Effector memory CD4-positive, alpha-beta T cell (primary cell): ENCODE measurements around the gene SH3RF3.
"Not testable (repeated sequence)": the region's sequence is repeated elsewhere in the genome, so short reads cannot be mapped to it uniquely, and the experiment has no call there.

Source experiments
- DNase-seq, 3 donors: peaks; one replicate each; pipeline ENCODE4 v3.0.0-alpha.2; 2020
- H3K27ac ChIP-seq: 2 replicates; pipeline ENCODE4 v1.7.0; 2013; ENCODE audit warnings: mild to moderate bottlenecking, low read length, moderate library complexity; ENCODE audit not compliant: insufficient read depth, poor library complexity, severe bottlenecking
- H3K27me3 ChIP-seq: replicated peaks from 2 replicates; pipeline ENCODE4 v1.7.0; 2013; ENCODE audit warnings: mild to moderate bottlenecking, low read length; ENCODE audit not compliant: insufficient read depth, control insufficient read depth, poor library complexity, severe bottlenecking
- H3K36me3 ChIP-seq: 2 replicates; pipeline ENCODE4 v1.7.0; 2013; ENCODE audit warnings: mild to moderate bottlenecking, low read length, moderate library complexity; ENCODE audit not compliant: control insufficient read depth, insufficient read depth
- H3K4me1 ChIP-seq: 2 replicates; pipeline ENCODE4 v1.7.0; 2013; ENCODE audit warnings: low read length, mild to moderate bottlenecking; ENCODE audit not compliant: control insufficient read depth, insufficient read depth, poor library complexity, severe bottlenecking
- H3K4me3 ChIP-seq: 2 replicates; pipeline ENCODE4 v1.7.0; 2013; ENCODE audit warnings: low read length, low read depth, mild to moderate bottlenecking; ENCODE audit not compliant: insufficient read depth, poor library complexity, severe bottlenecking
- H3K9me3 ChIP-seq: 2 replicates; pipeline ENCODE4 v1.7.0; 2013; ENCODE audit warnings: mild to moderate bottlenecking, low read length, moderate library complexity; ENCODE audit not compliant: control insufficient read depth

The SH3RF3 gene

DNA sequence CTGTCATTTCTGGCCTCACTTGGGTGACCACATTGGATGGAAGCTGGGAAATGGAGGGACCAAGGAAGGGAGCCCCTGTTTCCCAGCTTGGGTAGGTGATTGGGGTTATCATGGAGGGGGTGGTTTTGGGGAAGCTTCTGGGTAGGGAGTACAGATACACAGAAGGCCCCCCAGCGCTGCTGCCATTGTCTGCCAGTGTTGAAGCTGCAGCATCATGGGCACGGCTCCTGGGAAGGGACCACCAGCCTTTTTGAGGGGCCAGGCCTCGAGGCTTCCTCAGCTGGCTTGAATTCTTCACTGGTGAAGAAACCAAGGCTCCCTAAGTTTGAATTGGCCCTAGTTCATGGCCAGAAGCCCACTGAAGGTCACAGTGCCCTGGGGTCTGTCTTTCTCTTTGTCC is 25.2 kb downstream of the SH3RF3 start:
- Histone ChIP-seq H3K27ac (no peak overlapping the region), H3K36me3 (no peaks in the 10 kb centered on the region), H3K27me3 (no peaks in the 10 kb centered on the region), H3K4me3 (no peak overlapping the region), H3K9me3 (no peaks in the 10 kb centered on the region), H3K4me1 (no peaks in the 10 kb centered on the region)
- DNase-seq: no peak

DNA sequence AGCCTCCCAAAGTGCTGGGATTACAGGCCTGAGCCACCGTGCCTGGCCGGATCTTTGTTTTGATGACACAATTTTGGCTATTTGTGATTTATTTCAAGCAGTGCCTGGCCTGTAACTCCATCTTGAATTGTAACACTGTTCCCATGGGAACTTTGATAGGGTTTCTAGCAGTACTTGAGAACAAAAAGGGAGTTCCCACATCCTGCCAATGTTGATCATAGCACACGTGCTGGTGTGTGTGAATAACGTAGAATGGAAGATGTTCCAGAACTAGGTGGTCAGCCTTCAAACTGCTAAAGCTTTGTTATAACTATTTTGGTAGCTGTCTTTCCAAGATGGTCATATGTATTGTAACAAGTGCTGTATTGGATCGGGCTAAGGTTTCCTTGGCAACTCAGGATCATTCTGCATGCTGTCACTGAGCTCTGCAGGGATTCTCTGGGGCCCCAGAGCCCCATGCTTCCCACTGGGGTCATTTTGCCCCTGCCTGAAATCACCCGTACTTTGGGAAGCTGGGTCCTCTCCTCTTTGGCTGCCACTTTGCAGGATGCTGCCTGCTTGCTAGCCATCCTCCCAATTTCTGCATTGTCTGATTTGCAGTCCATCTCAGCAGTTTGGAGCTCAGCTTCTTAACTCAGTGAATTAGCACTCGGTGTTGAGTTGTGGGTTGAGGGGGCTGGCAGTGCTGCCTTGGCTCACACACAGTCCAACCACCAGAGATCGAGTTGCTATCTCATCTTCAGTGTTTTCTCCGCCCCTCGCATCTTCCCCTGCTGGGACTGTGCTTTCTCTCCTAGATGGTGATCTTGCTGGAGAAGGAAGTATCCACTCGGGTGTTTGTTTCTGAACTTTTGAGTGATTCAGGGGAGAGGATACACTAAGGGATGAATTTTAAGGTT is 26.8 kb downstream of the SH3RF3 start:
- no peak overlapping the region for H3K27ac ChIP-seq
- no peaks in the 10 kb centered on the region for H3K27me3 ChIP-seq
- no peak overlapping the region for H3K4me3 ChIP-seq
- no peaks in the 10 kb centered on the region for H3K36me3 ChIP-seq
- H3K9me3 ChIP-seq: no peaks in the 10 kb centered on the region
- DNase-seq: no peak
- no peaks in the 10 kb centered on the region for H3K4me1 ChIP-seq

DNA sequence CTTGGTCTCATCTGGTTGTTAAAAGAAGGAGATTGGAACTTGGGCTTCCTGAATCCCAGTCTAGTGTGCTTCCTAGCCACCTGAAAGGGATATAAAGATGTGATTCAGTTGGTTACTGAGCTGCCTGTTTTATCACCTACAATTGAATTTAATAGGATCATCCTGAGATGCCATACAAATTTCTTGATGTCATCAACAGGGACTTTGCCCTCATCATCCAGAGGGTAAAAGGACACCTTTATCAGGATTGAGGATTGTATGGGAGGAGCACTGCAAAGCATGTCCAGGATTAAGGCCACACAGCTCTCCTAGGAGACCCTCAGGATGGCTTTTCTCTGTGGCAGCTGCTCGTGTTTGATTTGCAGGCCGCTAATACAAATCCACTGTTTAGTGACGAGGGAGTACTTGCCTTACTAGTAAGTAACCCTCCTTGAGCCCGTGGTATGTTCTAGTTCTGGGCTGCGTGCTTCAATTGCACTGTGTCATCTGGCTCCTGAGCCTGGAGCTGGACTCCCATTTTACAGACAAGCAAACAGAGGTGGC is 28.6 kb downstream of the SH3RF3 start:
- H3K27me3 ChIP-seq: no peaks in the 10 kb centered on the region
- no peaks in the 10 kb centered on the region for H3K36me3 ChIP-seq

DNA sequence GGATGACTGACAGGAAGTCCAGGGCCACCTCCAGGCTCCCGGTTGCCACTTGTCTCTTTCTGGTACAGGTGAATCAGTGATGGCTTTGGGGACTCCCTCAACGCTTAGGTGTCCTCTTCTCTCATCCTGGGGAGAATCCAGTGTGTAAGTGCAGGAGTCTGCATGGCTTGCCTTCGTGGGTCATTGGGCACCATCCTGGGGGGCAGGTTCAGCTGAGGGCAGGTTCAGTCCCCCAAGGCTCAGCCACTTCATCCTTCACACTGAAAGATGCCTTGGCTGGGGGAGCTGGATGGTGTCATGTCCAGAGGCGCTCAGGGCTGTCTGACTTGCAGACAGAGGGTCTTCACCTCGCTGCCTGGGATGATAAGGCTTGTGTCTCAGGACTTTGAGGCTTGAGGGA is 29.2 kb downstream of the SH3RF3 start:
- H3K27me3 ChIP-seq: no peaks in the 10 kb centered on the region
- H3K9me3 ChIP-seq: no peaks in the 10 kb centered on the region
- H3K4me3 ChIP-seq: no peak overlapping the region
- H3K36me3 ChIP-seq: no peaks in the 10 kb centered on the region
- DNase-seq: no peak
- no peaks in the 10 kb centered on the region for H3K4me1 ChIP-seq
- H3K27ac ChIP-seq: no peak overlapping the region

More for the DNA sequence above, 28.6 kb downstream of the SH3RF3 start:
- H3K27ac ChIP-seq: no peak overlapping the region
- DNase-seq: no peak
- H3K9me3 ChIP-seq: no peaks in the 10 kb centered on the region
- H3K4me3 ChIP-seq: no peak overlapping the region
- no peaks in the 10 kb centered on the region for H3K4me1 ChIP-seq

DNA sequence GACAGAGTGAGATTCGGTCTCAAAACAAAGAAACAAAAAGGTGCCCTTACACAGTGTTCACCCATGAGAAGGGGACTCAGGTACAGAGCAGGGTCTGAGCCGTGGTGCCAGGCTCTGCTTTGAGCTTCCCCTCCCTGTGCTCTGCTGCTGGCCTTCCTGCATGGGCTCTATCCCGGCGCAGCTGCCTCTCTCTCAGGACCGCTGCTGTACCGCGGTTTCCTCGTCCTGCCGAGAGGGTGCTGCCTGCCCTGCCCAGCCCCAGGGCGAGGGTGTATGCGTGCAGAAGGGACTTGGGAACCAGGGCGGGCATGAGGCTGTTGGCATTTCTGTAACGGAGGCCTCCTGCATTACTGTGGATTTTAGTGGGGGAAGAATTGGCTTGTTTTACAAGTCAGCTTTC is 30.1 kb downstream of the SH3RF3 start:
- H3K4me1 ChIP-seq: no peaks in the 10 kb centered on the region
- H3K9me3 ChIP-seq: no peaks in the 10 kb centered on the region
- DNase-seq: no peak
- no peak overlapping the region for H3K27ac ChIP-seq
- no peak overlapping the region for H3K4me3 ChIP-seq
- no peaks in the 10 kb centered on the region for H3K36me3 ChIP-seq
- H3K27me3 ChIP-seq: no peaks in the 10 kb centered on the region

DNA sequence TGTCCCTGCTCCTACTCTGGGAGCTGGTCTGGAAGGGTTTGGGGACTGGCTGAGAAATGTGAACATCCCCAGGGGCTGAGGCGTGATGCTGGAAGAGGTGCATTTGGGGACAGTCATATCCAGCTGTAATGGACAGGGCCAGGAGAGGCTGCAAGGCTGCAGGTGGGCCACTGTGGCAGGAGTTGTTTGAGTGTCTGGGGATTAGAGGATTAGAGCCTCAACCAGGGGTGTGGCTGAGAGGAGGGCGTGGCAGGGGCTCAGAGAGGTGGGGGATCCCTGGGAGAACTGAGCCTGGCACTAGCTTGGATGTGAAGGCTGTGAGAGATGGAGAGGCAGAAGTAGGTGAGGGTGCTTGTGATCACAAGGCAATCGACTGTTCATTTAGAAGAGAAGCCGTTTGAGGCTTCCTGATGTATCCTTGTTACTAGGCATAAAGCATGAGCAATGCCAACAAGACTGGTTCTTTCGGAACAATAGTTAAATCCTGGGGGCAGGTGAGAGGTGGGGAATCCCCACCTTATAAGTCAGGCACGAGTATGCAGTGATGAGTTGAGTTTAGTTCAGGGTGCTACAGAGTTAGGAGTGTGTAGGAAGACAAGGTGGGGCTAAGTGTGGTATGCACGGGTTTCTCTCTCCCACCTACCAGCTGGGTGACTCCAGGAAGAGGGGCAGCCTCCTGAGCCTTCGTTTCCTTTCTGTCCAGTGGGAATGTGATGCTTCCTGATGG is 31.9 kb downstream of the SH3RF3 start:
- H3K27me3 ChIP-seq: no peaks in the 10 kb centered on the region
- H3K27ac ChIP-seq: no peak overlapping the region
- no peak overlapping the region for H3K4me3 ChIP-seq
- no peaks in the 10 kb centered on the region for H3K9me3 ChIP-seq
- H3K36me3 ChIP-seq: no peaks in the 10 kb centered on the region
- H3K4me1 ChIP-seq: no peaks in the 10 kb centered on the region
- no peak for DNase-seq

DNA sequence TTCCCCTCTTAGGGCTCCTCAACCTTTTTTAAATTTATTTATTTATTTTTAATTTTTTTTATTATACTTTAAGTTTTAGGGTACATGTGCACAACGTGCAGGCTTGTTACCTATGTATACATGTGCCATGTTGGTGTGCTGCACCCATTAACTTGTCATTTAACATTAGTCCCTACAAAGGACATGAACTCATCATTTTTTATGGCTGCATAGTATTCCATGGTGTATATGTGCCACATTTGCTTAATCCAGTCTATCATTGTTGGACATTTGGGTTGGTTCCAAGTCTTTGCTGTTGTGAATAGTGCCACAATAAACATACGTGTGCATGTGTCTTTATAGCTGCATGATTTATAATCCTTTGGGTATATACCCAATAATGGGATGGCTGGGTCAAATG is 33.4 kb downstream of the SH3RF3 start:
- not testable (repeated sequence) for H3K4me1 ChIP-seq, DNase-seq, H3K27me3 ChIP-seq, H3K36me3 ChIP-seq, H3K9me3 ChIP-seq, H3K27ac ChIP-seq, H3K4me3 ChIP-seq

DNA sequence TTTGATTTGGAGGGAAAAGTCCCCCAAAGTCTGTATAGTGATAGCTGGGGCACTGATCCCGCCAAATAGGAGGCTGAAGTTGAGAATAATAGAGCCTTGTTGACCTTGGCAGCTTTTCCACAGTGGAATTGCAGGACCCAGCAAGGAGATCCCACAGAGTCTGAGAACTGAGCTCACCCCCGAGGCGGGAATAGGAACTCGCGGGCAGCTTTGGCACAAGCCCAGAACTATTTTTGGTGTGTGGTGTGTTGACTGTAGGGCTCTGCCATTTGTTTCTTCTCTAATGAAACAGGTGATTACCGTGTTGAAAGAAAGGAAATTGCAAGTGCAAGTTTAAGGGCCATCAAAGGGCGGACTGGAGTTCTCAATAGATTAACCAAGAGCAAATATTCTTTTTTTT is 34.0 kb downstream of the SH3RF3 start:
- no peaks in the 10 kb centered on the region for H3K27me3 ChIP-seq
- no peak for DNase-seq
- no peak overlapping the region for H3K4me3 ChIP-seq
- no peaks in the 10 kb centered on the region for H3K4me1 ChIP-seq
- H3K36me3 ChIP-seq: no peaks in the 10 kb centered on the region
- no peaks in the 10 kb centered on the region for H3K9me3 ChIP-seq
- H3K27ac ChIP-seq: no peak overlapping the region

DNA sequence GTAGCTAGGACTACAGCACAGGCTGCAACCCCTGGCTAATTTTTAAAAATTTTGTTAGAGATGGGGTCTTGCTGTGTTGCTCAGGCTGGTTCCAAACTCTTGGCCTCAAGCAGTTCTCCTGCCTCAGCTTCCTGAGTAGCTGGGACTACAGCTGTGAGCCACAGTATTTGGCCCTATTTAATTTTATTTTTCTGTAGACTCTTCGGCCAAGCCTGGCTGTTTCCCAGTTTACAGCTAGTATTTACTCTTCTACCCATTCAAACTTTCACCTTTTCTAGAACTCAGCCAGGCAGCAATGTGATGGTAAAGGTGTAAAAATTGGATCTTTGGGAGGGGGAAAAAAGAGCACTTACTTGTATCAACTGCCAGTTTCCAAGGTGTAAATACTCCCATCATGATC is 35.3 kb downstream of the SH3RF3 start:
- H3K9me3 ChIP-seq: no peaks in the 10 kb centered on the region
- no peak overlapping the region for H3K4me3 ChIP-seq
- no peak overlapping the region for H3K27ac ChIP-seq
- no peaks in the 10 kb centered on the region for H3K4me1 ChIP-seq
- H3K36me3 ChIP-seq: no peaks in the 10 kb centered on the region
- no peaks in the 10 kb centered on the region for H3K27me3 ChIP-seq
- DNase-seq: no peak

DNA sequence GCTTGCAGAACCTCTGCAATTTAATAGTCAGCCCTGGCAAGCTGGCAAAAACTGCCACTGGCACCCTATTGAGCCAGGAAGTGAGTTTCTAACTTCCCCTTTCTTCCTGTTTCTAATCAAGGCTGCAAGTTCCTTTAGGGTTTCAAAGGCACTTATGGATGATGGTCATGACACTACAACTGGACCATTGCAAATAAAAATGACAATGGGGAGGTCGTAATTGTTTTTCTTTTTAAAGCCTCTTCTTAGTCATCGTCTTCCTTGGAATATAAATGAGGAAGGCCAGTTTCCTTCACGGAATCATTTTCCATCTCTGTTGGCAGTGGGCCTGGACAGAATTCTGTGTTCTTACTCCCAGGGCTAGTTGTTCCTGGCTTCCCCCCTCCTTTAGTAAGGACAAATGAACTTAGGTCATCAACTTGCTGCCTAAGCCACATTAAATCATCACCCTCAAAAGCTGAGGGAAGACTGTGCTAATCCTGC is 35.8 kb downstream of the SH3RF3 start:
- no peaks in the 10 kb centered on the region for H3K4me1 ChIP-seq
- no peak for DNase-seq

More for the DNA sequence above, 35.8 kb downstream of the SH3RF3 start:
- Histone ChIP-seq H3K9me3 (no peaks in the 10 kb centered on the region), H3K27ac (no peak overlapping the region), H3K27me3 (no peaks in the 10 kb centered on the region), H3K36me3 (no peaks in the 10 kb centered on the region), H3K4me3 (no peak overlapping the region)
